Stimulated activated CD4-positive, alpha-beta T cell treated with anti-CD3 and anti-CD28 coated beads, Interleukin-1b, Interleukin-23, amount 100 ng/mL, for 4 hours (primary cell): Measurements from ENCODE around the gene C2orf15.
"Not testable (repeated sequence)": the region's sequence is repeated elsewhere in the genome, so short reads cannot be mapped to it uniquely, and the experiment has no call there.

Source experiments
- DNase-seq, 2 donors: peaks; one replicate each; pipeline ENCODE4 v3.0.0-alpha.2; 2020; ENCODE audit warnings: low read depth in 2 of 2

C2orf15 gene

GRCh38 chr2:99166218-99166617, 24.7 kb downstream of the C2orf15 start:
- no peak for DNase-seq

DNA sequence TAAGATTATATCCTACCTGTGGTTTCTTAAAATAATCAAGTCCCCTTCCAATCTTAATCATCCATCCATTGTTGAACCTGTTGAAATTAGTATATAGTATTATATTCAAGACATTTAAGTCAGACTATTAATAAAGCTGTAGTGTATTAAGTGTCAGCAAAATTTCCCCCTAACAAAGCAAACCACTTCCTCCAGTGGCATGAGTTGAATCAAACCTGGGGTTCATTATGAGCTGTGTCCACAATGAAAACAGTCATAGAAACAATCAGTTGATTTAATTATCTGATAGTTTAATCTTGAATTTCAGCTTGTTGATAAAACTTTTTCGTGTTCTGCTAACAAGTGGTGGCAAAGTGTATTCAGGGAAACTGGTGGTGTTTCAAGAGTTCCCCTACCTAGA, 28.0 kb downstream of the C2orf15 start:
- DNase-seq: no peak

GRCh38 chr2:99171377-99172140, 30.1 kb downstream of the C2orf15 start:
- DNase-seq: no peak

DNA sequence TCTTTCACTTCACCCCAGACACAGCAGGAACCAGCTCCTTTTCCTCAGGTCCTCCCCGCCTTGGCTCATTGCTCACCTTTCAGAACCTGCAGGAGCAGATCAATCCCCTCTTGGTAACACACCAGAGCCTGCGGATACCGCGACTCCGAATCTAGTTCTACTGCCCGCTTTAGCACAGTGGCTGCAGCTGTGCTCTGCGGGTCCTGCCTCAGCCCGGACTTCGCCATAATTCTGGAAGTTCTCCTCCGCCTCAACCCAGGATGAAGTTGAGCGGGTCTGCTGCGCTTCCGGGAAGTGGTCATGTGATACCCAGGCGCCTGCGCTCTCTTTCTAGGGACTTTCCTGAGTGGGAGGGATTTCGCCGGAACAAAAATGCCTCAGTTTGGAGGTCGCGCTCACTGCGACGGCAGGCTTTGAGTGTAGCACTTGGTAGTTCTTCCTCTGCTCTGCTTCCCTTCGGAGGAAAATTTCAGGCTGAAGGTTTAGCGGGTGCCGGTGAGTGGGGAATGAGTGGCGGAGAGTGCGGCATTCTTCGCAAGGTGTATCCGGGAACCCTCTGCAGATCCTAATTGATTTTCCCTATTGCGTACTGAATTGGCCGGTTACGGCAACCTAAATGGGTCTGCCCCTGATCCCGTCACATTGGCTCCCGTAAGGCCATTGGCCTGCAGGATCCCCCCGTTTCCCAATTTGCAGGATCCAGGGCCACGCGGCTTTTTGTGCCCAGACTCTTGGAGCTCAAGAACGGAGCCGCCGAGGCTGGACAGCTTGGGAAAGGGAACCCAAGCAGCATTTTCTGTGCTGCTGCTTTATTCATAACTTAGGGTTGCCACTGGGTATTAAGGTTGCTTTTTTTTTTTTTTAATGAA, 39.5 kb downstream of the C2orf15 start, which contains the start of the genes MITD1 and MRPL30:
MITD1 (minus strand) TSS at position 304 of the 869 bp plus-strand sequence; CDS start at position 227, 77 bp downstream.
MRPL30 (plus strand) TSS at position 430 of the 869 bp plus-strand sequence. CDS start 5,020 bp downstream, outside the sequence.
- peak; percentile 70 to 86 for DNase-seq

- DNase-seq: no peak
Measured at GRCh38 chr2:99181624-99182000, 40.1 kb downstream of the C2orf15 start.

- no peak for DNase-seq
Measured at GRCh38 chr2:99183025-99183424, 41.5 kb downstream of the C2orf15 start.

DNA sequence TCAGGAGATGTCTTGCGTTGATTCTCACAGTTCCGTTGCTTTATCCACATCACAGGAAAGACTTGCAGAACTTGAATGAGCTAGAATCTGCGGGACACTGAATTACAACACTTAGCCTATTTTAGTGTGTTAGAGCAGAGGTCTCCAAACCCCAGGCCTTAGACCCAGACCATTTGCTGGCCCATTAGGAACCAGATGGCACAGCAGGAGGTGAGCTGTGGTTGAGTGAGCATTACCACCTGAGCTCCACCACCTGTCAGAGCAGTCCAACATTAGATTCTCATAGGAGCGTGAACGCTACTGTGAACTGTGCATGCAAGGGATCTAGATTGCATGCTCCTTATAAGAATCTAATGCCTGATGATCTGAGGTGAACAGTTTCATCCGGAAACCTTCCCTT, 43.3 kb downstream of the C2orf15 start:
- DNase-seq: no peak

- DNase-seq: no peak
Measured at GRCh38 chr2:99187011-99187410, 45.5 kb downstream of the C2orf15 start.

GRCh38 chr2:99188357-99188756, 46.9 kb downstream of the C2orf15 start:
- DNase-seq: no peak

DNA sequence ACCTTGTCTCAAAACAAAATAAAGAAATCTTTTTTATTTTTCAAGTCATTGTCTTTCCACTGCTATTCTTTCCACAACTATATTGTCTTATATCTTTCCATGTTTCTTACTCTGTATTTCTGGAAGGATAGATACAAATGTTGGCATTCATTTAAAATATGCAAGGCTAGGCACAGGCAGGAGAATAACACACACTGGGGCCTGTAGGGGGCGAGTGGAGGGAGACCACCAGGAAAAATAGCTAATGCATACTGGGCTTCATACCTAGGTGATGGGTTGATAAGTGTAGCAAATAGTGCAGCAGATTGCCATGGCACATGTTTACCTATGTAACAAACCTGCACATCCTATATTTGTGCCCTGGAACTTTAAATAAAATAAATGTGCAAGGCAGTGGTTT, 49.0 kb downstream of the C2orf15 start:
- no peak for DNase-seq

DNA sequence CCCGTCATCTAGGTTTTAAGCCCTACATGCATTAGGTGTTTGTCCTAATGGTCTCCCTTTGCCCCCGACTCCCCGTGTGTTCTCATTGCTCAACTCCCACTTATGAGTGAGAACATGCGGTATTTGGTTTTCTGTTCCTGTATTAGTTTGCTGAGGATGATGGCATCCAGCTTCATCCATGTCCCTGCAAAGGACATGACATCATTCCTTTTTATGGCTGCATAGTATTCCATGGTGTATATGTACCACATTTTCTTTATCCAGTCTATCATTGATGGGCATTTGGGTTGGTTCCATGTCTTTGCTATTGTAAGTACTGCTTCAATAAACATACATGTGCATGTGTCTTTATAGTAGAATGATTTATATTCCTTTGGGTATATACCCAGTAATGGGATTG, 50.9 kb downstream of the C2orf15 start:
- DNase-seq: not testable (repeated sequence)

DNA sequence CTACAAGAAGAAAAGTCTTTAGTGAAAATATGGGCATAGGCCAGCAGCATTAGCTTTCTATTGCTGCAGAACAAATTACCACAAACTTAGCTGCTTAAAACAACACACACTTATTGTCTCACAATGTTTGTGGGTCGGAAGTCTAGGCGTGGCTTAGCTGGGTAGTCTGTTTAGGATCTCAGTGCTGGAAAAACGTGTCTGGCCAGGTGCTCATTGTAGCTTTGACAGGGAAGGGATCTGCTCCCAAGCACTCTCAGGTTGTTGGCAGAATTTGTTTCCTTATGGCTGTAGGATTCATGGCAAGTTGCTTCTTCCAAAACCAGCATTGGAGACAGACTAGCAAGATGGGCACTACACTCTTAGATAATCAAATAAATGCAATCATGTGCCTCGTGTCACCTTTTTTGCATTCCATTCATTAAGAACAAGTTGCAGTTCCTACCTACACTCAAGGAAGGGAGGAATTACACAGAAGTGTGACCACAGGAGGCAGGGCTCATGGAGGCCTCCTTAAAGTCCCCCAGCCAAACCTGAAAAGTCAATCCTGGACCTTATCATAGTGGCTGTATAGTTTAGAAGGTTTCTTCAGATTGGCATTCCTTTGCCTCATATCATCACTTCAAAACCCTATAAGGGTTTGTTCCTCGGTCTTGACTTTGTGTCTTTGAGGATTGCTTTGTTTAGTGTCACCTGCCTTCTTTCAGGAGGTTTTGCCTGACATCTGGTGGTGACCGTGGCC, 56.8 kb downstream of the C2orf15 start:
- no peak for DNase-seq

DNA sequence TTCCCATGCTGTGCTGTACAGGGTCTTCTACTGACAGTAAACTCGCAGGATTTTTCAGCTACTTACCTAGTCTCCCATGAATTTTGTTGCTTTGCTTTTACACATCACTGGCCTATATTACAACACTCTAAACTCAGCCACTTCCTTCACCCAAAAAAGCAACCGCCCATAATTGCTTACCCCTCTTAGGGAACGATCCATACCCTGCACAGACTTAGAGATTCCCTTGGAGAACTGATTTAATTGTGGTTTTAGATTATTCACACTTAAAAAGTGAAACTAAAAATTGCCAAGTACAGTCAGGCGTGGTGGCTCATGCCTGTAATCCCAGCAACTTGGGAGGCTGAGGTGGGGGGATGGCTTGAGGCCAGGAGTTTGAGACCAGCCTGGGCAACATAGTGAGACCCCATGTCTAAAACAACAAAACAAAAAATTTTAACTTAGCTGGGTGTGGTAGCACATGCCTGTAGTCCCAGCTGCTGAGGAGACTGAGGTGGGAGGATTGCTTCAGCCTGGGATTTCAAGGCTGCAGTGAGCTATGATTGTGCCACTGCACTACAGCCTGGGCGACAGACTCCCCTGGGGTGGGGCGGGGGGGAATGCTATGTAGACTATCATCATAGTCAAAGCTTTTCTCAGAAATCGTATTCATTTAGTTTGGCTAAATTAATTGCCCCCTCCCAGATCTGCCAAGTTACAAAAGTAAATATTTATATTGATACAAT, 58.7 kb downstream of the C2orf15 start:
- DNase-seq: no peak
